PFSK-1 (cell line): ENCODE results near the gene GATB.

Experiments
- FOXP2 ChIP-seq: optimal IDR thresholded peaks from 2 replicates; pipeline ENCODE3; 2011; ENCODE audit warnings: borderline replicate concordance, control low read depth, inconsistent platforms; ENCODE audit not compliant: insufficient read depth; ENCODE audit errors: extremely low read length, extremely low read depth
- POLR2AphosphoS5 ChIP-seq: IDR thresholded peaks from 2 replicates; pipeline ENCODE4 v1.6.1; 2012; ENCODE audit warnings: low read depth, mild to moderate bottlenecking, control low read depth, low read length, moderate library complexity
- SIN3A ChIP-seq: IDR thresholded peaks from 2 replicates; pipeline ENCODE4 v1.6.1; 2012; ENCODE audit warnings: mild to moderate bottlenecking, low read length, moderate library complexity, borderline replicate concordance; ENCODE audit not compliant: insufficient read depth
- TAF1 ChIP-seq: IDR thresholded peaks from 2 replicates; pipeline ENCODE4 v1.6.1; 2012; ENCODE audit warnings: low read length, control low read depth, borderline replicate concordance; ENCODE audit not compliant: insufficient read depth
- TF ChIP-seq, protein P1 (sequence below), 2 experiments: IDR thresholded peaks; 2 replicates each; pipeline versions ENCODE4 v1.6.1 to v1.8.0; 2011 to 2012; ENCODE audit warnings: low read depth in 2 of 2, low read length in 2 of 2, control low read depth in 1 of 2, inconsistent platforms in 1 of 2, mild to moderate bottlenecking in 1 of 2, moderate library complexity in 1 of 2; ENCODE audit not compliant: insufficient read depth in 1 of 2

GATB gene

GRCh38 chr4:151803246-151803645 is 42.4 kb upstream of the GATB start:
- TF ChIP-seq, protein P1, sequence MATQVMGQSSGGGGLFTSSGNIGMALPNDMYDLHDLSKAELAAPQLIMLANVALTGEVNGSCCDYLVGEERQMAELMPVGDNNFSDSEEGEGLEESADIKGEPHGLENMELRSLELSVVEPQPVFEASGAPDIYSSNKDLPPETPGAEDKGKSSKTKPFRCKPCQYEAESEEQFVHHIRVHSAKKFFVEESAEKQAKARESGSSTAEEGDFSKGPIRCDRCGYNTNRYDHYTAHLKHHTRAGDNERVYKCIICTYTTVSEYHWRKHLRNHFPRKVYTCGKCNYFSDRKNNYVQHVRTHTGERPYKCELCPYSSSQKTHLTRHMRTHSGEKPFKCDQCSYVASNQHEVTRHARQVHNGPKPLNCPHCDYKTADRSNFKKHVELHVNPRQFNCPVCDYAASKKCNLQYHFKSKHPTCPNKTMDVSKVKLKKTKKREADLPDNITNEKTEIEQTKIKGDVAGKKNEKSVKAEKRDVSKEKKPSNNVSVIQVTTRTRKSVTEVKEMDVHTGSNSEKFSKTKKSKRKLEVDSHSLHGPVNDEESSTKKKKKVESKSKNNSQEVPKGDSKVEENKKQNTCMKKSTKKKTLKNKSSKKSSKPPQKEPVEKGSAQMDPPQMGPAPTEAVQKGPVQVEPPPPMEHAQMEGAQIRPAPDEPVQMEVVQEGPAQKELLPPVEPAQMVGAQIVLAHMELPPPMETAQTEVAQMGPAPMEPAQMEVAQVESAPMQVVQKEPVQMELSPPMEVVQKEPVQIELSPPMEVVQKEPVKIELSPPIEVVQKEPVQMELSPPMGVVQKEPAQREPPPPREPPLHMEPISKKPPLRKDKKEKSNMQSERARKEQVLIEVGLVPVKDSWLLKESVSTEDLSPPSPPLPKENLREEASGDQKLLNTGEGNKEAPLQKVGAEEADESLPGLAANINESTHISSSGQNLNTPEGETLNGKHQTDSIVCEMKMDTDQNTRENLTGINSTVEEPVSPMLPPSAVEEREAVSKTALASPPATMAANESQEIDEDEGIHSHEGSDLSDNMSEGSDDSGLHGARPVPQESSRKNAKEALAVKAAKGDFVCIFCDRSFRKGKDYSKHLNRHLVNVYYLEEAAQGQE (IDR thresholded peaks at IDR 0.05; ENCODE audit: insufficient read depth in 1 of 2, low read depth in 2 of 2, low read length in 2 of 2): no peak
- TF ChIP-seq POLR2AphosphoS5: no peak
- no peak for TF ChIP-seq FOXP2
- TF ChIP-seq SIN3A: no peak
- no peak for TF ChIP-seq TAF1

- TF ChIP-seq FOXP2: no peak
- TF ChIP-seq POLR2AphosphoS5: no peak
- no peak for TF ChIP-seq SIN3A
- TF ChIP-seq, protein P1 (IDR thresholded peaks at IDR 0.05; ENCODE audit: insufficient read depth in 1 of 2, low read depth in 2 of 2, low read length in 2 of 2): no peak
- TF ChIP-seq TAF1: no peak
Observed at GRCh38 chr4:151801547-151802516, 41.0 kb upstream of the GATB start.

DNA sequence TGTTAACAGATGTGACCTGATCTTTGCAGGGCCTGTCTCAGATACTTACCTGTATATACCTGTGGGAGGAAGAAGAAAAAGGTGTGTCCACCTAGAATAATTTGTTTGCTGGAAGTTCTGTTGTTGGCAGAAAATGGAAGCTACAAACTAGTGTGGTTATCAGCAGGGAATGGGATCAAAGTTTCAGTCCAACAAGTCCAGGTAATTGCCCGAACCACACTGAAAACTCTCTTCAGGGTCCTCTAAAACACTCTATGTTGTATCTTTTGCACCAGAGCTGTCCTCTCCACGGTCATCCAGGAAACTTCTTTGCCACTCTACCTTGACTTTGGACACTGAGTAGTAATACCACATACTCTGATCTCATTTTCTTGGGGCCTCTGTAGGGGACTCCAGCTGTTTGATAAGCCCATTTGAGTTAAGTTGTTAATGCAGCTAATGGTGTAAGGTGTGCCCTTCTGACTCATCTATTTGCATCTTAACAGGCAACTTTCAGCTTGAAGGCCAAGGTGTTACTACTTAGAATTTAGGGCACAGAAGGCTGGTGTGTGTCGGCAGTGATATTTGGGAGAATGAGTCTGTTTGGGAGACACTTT is 38.7 kb upstream of the GATB start:
- TF ChIP-seq, protein P1 (IDR thresholded peaks at IDR 0.05; ENCODE audit: insufficient read depth in 1 of 2, low read depth in 2 of 2, low read length in 2 of 2): no peak
- TF ChIP-seq FOXP2 (no peak), SIN3A (no peak), TAF1 (no peak), POLR2AphosphoS5 (no peak)

DNA sequence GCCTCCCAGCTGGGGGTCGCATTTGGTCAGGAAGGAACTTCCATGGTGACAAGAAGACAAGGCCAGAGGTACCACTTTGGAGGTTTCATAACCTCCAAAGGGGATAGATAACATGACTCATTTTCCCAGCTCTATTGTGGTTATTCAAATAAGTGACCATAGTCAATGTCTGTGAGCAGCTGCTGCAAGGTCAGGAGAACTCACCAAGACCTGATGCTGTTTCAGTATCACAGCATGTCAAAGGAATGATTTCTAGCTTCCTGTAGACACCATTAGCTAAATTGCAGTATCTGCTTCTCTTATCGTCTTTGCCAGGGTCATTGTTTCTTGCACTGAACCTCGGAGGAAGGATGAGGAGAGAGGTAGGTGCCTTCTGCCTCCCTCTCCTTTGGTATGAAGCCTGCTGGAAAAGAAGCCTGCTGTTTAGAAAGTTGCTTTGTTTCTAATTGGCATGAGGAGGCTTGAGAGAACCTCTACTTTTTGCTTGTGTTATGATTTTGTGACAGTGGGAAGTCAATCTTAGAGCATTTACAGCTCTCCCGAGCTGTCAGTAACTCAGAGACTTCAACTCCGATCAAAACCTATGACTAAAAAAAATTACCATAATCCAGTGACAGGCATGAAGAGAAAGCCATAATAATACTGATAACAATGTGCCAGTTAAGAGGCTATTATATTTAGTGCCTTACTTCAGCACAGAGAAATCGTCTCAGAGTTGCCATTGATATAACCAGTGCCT is 38.0 kb upstream of the GATB start:
- TF ChIP-seq TAF1 (no peak), SIN3A (no peak)
- TF ChIP-seq, protein P1 (IDR thresholded peaks at IDR 0.05; ENCODE audit: insufficient read depth in 1 of 2, low read depth in 2 of 2, low read length in 2 of 2): no peak
